Gastroesophageal sphincter (tissue), 3 donors: ENCODE data around the gene DIPK1A.

ENCODE experiments used
- POLR2A ChIP-seq, 2 donors: fragments of 450-650 bp; IDR thresholded peaks; one replicate each; pipeline ENCODE4 v1.6.1; 2017; ENCODE audit warnings: antibody characterized with exemption in 2 of 2, mild to moderate bottlenecking in 2 of 2, moderate library complexity in 1 of 2
- TF ChIP-seq, protein P1 (sequence below), 4 experiments: fragments of 200-600 bp in 2 of 4; fragments of 450-650 bp in 2 of 4; sonication (generic) in 1 of 4; IDR thresholded peaks; one replicate each; pipeline ENCODE4 v1.5.1; 2017 to 2019; ENCODE audit warnings: antibody characterized with exemption in 4 of 4, mild to moderate bottlenecking in 2 of 4, moderate library complexity in 2 of 4

DNA sequence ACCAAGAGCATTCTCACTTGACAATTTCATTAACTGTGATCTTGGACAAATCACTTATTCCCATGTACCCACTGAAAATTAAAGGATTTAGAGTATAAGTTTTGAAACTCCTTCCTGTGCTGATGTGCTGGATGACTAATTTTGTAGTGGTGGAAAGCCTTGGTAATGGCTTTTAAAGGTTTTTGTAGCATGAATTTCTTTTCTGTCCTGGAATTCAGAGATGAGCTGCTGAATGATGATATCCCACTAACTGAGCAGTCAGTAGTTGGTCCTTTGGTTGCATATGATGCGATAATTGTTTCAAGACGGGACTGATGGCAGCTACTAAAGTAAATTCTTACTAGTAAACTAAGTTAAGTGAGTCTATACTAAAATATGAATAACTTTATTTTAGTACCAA, 124.2 kb downstream of the DIPK1A start:
- TF ChIP-seq, protein P1, sequence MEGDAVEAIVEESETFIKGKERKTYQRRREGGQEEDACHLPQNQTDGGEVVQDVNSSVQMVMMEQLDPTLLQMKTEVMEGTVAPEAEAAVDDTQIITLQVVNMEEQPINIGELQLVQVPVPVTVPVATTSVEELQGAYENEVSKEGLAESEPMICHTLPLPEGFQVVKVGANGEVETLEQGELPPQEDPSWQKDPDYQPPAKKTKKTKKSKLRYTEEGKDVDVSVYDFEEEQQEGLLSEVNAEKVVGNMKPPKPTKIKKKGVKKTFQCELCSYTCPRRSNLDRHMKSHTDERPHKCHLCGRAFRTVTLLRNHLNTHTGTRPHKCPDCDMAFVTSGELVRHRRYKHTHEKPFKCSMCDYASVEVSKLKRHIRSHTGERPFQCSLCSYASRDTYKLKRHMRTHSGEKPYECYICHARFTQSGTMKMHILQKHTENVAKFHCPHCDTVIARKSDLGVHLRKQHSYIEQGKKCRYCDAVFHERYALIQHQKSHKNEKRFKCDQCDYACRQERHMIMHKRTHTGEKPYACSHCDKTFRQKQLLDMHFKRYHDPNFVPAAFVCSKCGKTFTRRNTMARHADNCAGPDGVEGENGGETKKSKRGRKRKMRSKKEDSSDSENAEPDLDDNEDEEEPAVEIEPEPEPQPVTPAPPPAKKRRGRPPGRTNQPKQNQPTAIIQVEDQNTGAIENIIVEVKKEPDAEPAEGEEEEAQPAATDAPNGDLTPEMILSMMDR (IDR thresholded peaks at IDR 0.05), result no peak
- no peak for TF ChIP-seq POLR2A (IDR thresholded peaks at IDR 0.05)
